AG09309 (cell line): ENCODE data around the gene GSTM1.
A peak's percentile ranks its signal among the peaks of the same experiment; 100 is the strongest.

Source experiments
- DNase-seq: peaks from one replicate; pipeline ENCODE4 v3.0.0-alpha.2; 2010; ENCODE audit warnings: low read depth
- H3K4me3 ChIP-seq: 2 replicates; pipeline ENCODE4 v1.5.1; 2011; ENCODE audit warnings: mild to moderate bottlenecking, low read depth, low read length, moderate library complexity; ENCODE audit not compliant: control insufficient read depth
- CTCF ChIP-seq: IDR thresholded peaks from 2 replicates; pipeline ENCODE4 v1.5.1; 2011; ENCODE audit warnings: mild to moderate bottlenecking, low read depth, low read length, inconsistent platforms; ENCODE audit not compliant: insufficient read depth, control insufficient read depth; ENCODE audit errors: missing control alignments

GSTM1 gene

GRCh38 chr1:109687641-109688499 is at the start of gene GSTM1:
Gene GSTM1 (plus strand): TSS chr1:109687817. CDS start chr1:109687874, 57 bp downstream.
- TF ChIP-seq CTCF: peak; percentile 43
- peak within 1 kb of the TSS; percentile 64 for H3K4me3 ChIP-seq
- DNase-seq: peak; percentile 21

GRCh38 chr1:109639063-109639840 is 48.4 kb upstream of the GSTM1 start:
- TF ChIP-seq CTCF: no peak
- no peak for DNase-seq
- H3K4me3 ChIP-seq: no peak overlapping the region

- H3K4me3 ChIP-seq: no peak overlapping the region
Measured at GRCh38 chr1:109639841-109640184, 47.8 kb upstream of the GSTM1 start.

GRCh38 chr1:109640285-109640865 is 47.2 kb upstream of the GSTM1 start:
- H3K4me3 ChIP-seq: no peak overlapping the region
- peak; percentile 97 for TF ChIP-seq CTCF
- DNase-seq: no peak

More at GRCh38 chr1:109639841-109640184, 47.8 kb upstream of the GSTM1 start:
- no peak for DNase-seq
- no peak for TF ChIP-seq CTCF

- no peak overlapping the region for H3K4me3 ChIP-seq
- TF ChIP-seq CTCF: no peak
Measured at GRCh38 chr1:109641078-109641740, 46.4 kb upstream of the GSTM1 start.

GRCh38 chr1:109641861-109642260 is 45.8 kb upstream of the GSTM1 start:
- no peak for DNase-seq
- H3K4me3 ChIP-seq: no peak overlapping the region
- no peak for TF ChIP-seq CTCF

More at GRCh38 chr1:109641078-109641740, 46.4 kb upstream of the GSTM1 start:
- no peak for DNase-seq
